B cell (primary cell): Measurements from ENCODE around the gene DIP2B.

Source experiments
- CTCF ChIP-seq: fragments of 200-600 bp; IDR thresholded peaks from one replicate; pipeline ENCODE4 v1.8.0; 2022; ENCODE audit warnings: antibody characterized with exemption, mild to moderate bottlenecking
- EZH2 ChIP-seq: IDR thresholded peaks from 2 replicates; pipeline ENCODE4 v1.6.1; 2012; ENCODE audit warnings: borderline replicate concordance, low read depth, mild to moderate bottlenecking, moderate library complexity, low read length; ENCODE audit not compliant: insufficient read depth, poor library complexity, severe bottlenecking

- TF ChIP-seq CTCF = no peak
- no peak for TF ChIP-seq EZH2
Observed at GRCh38 chr12:50640321-50640939, 135.6 kb downstream of the DIP2B start.
